WTC11 (cell line): Measurements from ENCODE around the gene PAFAH1B2. TPM values are rescaled to one million over a fixed set of nuclear protein-coding genes. Genes with fewer than 3 reads are reported as not detected.

Experiments used
- ATAC-seq: fragments of 200-7000 bp; cut with Tn5 transposase; 2 replicates; pipeline ENCODE4 v1.10.0; 2021; ENCODE audit warnings: mild to moderate bottlenecking, moderate library complexity
- CTCF ChIA-PET: fragments of 300-600 bp; sonication (Branson Sonifier 250); formaldehyde crosslinking; loops from one replicate; lab custom pipeline; 2021; ENCODE audit warnings: antibody characterized with exemption; lab: Charles Lee
- POLR2A ChIA-PET: fragments of 350-600 bp; sonication (Branson Sonifier 250); formaldehyde crosslinking; loops from one replicate; lab custom pipeline; 2021; ENCODE audit warnings: antibody characterized with exemption; lab: Charles Lee
- DNase-seq: peaks from one replicate; pipeline ENCODE4 v3.0.0; 2021; ENCODE audit warnings: low spot score
- H3K27ac Mint-ChIP-seq: 2 replicates; pipeline ENCODE4 v1.8.0; 2021; ENCODE audit warnings: mixed read lengths
- H3K27me3 Mint-ChIP-seq: 2 replicates; pipeline ENCODE4 v1.8.0; 2021; ENCODE audit warnings: low read depth, mild to moderate bottlenecking, moderate library complexity, mixed read lengths
- H3K36me3 Mint-ChIP-seq: 2 replicates; pipeline ENCODE4 v1.8.0; 2021; ENCODE audit warnings: mixed read lengths
- H3K4me1 Mint-ChIP-seq: 2 replicates; pipeline ENCODE4 v1.8.0; 2022; ENCODE audit warnings: mixed read lengths
- H3K4me3 Mint-ChIP-seq: 2 replicates; pipeline ENCODE4 v1.8.0; 2021; ENCODE audit warnings: mild to moderate bottlenecking, moderate library complexity, mixed read lengths
- H3K9me3 Mint-ChIP-seq: 2 replicates; pipeline ENCODE4 v1.8.0; 2021; ENCODE audit warnings: mixed read lengths
- CREM ChIP-seq: sonication (generic); formaldehyde crosslinking; IDR thresholded peaks from 2 replicates; pipeline ENCODE4 v1.8.1; 2022; ENCODE audit warnings: mild to moderate bottlenecking, missing genetic modification reagents, moderate library complexity
- KAT7 ChIP-seq: sonication (generic); formaldehyde crosslinking; IDR thresholded peaks from 2 replicates; pipeline ENCODE4 v1.8.1; 2023; ENCODE audit warnings: missing genetic modification reagents, mild to moderate bottlenecking, borderline replicate concordance
- MXD4 ChIP-seq: fragments of 250-450 bp; sonication (Bioruptor Pico); IDR thresholded peaks from 2 replicates; pipeline ENCODE4 v1.8.0; 2021; ENCODE audit warnings: mild to moderate bottlenecking, moderate library complexity, borderline replicate concordance
- NFYB ChIP-seq: sonication (generic); formaldehyde crosslinking; conservative IDR thresholded peaks from 2 replicates; pipeline ENCODE4 v1.8.0; 2022; ENCODE audit warnings: low read depth, missing genetic modification reagents
- NR1H2 ChIP-seq: sonication (generic); formaldehyde crosslinking; IDR thresholded peaks from 2 replicates; pipeline ENCODE4 v1.9.0; 2021; ENCODE audit warnings: mild to moderate bottlenecking, moderate library complexity, missing genetic modification reagents
- OVOL2 ChIP-seq: fragments of 250-450 bp; sonication (Bioruptor Pico); IDR thresholded peaks from 2 replicates; pipeline ENCODE4 v1.9.0; 2021; ENCODE audit warnings: mild to moderate bottlenecking, borderline replicate concordance
- SMAD4 ChIP-seq: sonication (generic); formaldehyde crosslinking; IDR thresholded peaks from 2 replicates; pipeline ENCODE4 v1.8.0; 2022; ENCODE audit warnings: mild to moderate bottlenecking, missing genetic modification reagents
- ZNF416 ChIP-seq: fragments of 250-450 bp; sonication (Bioruptor Pico); IDR thresholded peaks from 2 replicates; pipeline ENCODE4 v1.9.0; 2021; ENCODE audit warnings: mild to moderate bottlenecking, inconsistent platforms
- ZNF671 ChIP-seq: fragments of 250-450 bp; sonication (Bioruptor Pico); IDR thresholded peaks from 2 replicates; pipeline ENCODE4 v1.8.0; 2021; ENCODE audit warnings: mild to moderate bottlenecking
- total RNA-seq: library from RNA; stranded (reverse); gene quantifications from 3 replicates; pipeline ENCODE4 v1.2.3, GENCODE V29; 2021
- TF ChIP-seq, protein P1 (sequence below): sonication (generic); formaldehyde crosslinking; conservative IDR thresholded peaks from 2 replicates; pipeline ENCODE4 v1.8.1; 2023; ENCODE audit warnings: mild to moderate bottlenecking, low read depth, missing genetic modification reagents, moderate library complexity
- TF ChIP-seq, protein P2 (sequence below): sonication (generic); formaldehyde crosslinking; IDR thresholded peaks from 2 replicates; pipeline ENCODE4 v1.8.0; 2022; ENCODE audit warnings: mild to moderate bottlenecking, missing genetic modification reagents
- TF ChIP-seq, protein P3 (sequence below): sonication (generic); formaldehyde crosslinking; conservative IDR thresholded peaks from 2 replicates; pipeline ENCODE4 v1.8.1; 2022; ENCODE audit warnings: mild to moderate bottlenecking, missing genetic modification reagents
- TF ChIP-seq, protein P4 (sequence below): sonication (generic); formaldehyde crosslinking; IDR thresholded peaks from 2 replicates; pipeline ENCODE4 v1.8.1; 2023; ENCODE audit warnings: mild to moderate bottlenecking, moderate library complexity, missing genetic modification reagents
- TF ChIP-seq, protein P5 (sequence below): sonication (generic); formaldehyde crosslinking; IDR thresholded peaks from 2 replicates; pipeline ENCODE4 v1.8.1; 2023; ENCODE audit warnings: mild to moderate bottlenecking, missing genetic modification reagents, moderate library complexity

PAFAH1B2 gene
- total RNA-seq, 1 experiment from 2014 or later = 138 TPM

DNA sequence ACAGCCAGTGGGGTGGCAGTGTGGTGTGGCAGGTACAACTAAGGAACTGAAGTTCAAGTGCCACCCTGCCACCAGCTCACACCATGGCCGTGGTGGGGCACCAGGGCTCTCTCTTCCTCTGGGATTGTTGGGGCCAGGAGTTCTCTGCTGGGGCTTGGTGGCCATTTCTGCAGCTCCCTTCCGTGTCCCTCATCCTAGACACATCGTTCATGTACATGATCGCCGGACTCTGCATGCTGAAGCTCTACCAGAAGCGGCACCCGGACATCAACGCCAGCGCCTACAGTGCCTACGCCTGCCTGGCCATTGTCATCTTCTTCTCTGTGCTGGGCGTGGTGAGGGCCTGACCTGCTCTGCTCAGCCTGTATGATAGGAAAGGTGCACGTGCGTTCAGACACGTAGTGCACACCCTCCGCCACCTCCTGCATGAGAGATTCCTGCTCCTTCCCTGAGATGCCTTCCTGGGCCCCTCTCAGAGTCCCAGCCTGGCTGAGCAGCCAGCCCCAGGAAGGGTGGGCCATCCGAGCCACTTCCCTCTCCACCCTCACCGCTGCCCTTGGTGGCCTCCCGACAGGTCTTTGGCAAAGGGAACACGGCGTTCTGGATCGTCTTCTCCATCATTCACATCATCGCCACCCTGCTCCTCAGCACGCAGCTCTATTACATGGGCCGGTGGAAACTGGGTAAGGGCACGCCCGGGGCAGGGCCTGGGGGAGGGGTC, 47.8 kb downstream of the PAFAH1B2 start (continued):
- TF ChIP-seq, protein P1, sequence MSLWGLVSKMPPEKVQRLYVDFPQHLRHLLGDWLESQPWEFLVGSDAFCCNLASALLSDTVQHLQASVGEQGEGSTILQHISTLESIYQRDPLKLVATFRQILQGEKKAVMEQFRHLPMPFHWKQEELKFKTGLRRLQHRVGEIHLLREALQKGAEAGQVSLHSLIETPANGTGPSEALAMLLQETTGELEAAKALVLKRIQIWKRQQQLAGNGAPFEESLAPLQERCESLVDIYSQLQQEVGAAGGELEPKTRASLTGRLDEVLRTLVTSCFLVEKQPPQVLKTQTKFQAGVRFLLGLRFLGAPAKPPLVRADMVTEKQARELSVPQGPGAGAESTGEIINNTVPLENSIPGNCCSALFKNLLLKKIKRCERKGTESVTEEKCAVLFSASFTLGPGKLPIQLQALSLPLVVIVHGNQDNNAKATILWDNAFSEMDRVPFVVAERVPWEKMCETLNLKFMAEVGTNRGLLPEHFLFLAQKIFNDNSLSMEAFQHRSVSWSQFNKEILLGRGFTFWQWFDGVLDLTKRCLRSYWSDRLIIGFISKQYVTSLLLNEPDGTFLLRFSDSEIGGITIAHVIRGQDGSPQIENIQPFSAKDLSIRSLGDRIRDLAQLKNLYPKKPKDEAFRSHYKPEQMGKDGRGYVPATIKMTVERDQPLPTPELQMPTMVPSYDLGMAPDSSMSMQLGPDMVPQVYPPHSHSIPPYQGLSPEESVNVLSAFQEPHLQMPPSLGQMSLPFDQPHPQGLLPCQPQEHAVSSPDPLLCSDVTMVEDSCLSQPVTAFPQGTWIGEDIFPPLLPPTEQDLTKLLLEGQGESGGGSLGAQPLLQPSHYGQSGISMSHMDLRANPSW (CRISPR knock-in tag) = no peak
- TF ChIP-seq, protein P2, sequence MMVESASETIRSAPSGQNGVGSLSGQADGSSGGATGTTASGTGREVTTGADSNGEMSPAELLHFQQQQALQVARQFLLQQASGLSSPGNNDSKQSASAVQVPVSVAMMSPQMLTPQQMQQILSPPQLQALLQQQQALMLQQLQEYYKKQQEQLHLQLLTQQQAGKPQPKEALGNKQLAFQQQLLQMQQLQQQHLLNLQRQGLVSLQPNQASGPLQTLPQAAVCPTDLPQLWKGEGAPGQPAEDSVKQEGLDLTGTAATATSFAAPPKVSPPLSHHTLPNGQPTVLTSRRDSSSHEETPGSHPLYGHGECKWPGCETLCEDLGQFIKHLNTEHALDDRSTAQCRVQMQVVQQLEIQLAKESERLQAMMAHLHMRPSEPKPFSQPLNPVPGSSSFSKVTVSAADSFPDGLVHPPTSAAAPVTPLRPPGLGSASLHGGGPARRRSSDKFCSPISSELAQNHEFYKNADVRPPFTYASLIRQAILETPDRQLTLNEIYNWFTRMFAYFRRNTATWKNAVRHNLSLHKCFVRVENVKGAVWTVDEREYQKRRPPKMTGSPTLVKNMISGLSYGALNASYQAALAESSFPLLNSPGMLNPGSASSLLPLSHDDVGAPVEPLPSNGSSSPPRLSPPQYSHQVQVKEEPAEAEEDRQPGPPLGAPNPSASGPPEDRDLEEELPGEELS = no peak

DNA sequence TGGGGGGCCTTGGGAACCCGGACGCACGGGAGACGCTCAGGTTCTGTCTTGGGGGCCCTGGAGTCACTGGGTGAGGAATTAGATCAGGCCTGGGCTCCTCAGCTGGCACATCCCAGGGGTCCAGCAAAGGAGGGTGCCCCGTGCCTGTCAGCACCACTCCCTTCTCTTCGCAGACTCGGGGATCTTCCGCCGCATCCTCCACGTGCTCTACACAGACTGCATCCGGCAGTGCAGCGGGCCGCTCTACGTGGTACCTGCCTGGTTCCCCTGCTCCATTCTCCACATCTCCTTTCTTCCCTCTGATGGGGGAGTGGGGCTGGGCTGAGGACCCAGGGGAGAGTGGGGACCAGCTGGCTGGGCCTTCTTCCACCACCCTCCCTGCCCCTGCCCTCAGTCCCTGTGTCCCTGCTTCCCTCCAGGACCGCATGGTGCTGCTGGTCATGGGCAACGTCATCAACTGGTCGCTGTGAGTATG, 48.4 kb downstream of the PAFAH1B2 start:
- DNase-seq (no peak), ATAC-seq (no peak)
- peaks cover 2% of the 10 kb centered on the region for H3K4me1 Mint-ChIP-seq
- ChIA-PET CTCF (interaction anchor here (5.9 kb wide), 1 partner anchor 12 kb away, joined by 48 read pairs; the partner anchor contains the start of gene SIDT2), POLR2A (no interaction called here)
- H3K27me3 Mint-ChIP-seq = no peaks in the 10 kb centered on the region
- H3K27ac Mint-ChIP-seq = no peak overlapping the region
- 0 out of 2 replicates have a peak, but pooled peaks cover 2% of the 10 kb centered on the region for H3K36me3 Mint-ChIP-seq
- no peak for TF ChIP-seq SMAD4 (CRISPR knock-in tag)
- no peak for TF ChIP-seq MXD4
- TF ChIP-seq, protein P3, sequence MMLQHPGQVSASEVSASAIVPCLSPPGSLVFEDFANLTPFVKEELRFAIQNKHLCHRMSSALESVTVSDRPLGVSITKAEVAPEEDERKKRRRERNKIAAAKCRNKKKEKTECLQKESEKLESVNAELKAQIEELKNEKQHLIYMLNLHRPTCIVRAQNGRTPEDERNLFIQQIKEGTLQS (CRISPR knock-in tag) = no peak
- TF ChIP-seq CREM = no peak
- no peak for TF ChIP-seq NFYB (CRISPR knock-in tag)
- TF ChIP-seq OVOL2 = no peak
- TF ChIP-seq ZNF671 (CRISPR knock-in tag) = no peak
- TF ChIP-seq, protein P4, sequence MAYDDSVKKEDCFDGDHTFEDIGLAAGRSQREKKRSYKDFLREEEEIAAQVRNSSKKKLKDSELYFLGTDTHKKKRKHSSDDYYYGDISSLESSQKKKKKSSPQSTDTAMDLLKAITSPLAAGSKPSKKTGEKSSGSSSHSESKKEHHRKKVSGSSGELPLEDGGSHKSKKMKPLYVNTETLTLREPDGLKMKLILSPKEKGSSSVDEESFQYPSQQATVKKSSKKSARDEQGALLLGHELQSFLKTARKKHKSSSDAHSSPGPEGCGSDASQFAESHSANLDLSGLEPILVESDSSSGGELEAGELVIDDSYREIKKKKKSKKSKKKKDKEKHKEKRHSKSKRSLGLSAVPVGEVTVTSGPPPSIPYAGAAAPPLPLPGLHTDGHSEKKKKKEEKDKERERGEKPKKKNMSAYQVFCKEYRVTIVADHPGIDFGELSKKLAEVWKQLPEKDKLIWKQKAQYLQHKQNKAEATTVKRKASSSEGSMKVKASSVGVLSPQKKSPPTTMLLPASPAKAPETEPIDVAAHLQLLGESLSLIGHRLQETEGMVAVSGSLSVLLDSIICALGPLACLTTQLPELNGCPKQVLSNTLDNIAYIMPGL (CRISPR knock-in tag) = no peak
- TF ChIP-seq, protein P5, sequence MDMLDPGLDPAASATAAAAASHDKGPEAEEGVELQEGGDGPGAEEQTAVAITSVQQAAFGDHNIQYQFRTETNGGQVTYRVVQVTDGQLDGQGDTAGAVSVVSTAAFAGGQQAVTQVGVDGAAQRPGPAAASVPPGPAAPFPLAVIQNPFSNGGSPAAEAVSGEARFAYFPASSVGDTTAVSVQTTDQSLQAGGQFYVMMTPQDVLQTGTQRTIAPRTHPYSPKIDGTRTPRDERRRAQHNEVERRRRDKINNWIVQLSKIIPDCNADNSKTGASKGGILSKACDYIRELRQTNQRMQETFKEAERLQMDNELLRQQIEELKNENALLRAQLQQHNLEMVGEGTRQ (CRISPR knock-in tag) = no peak
- TF ChIP-seq KAT7 = no peak
- no peak for TF ChIP-seq ZNF416 (CRISPR knock-in tag)
- TF ChIP-seq NR1H2 = no peak
- no peaks in the 10 kb centered on the region for H3K9me3 Mint-ChIP-seq
- H3K4me3 Mint-ChIP-seq = no peak overlapping the region
